ENCODE measurements around the gene OTUD1. TPM values are rescaled to one million over a fixed set of nuclear protein-coding genes. Genes with fewer than 3 reads are reported as not detected.
"Not testable (repeated sequence)": the region's sequence is repeated elsewhere in the genome, so short reads cannot be mapped to it uniquely, and the experiment has no call there.

The OTUD1 gene
- polyA plus RNA-seq (ENCODE audit: insufficient read length in 4 of 4) = 10 to 100 TPM; 24.3 to 34.5 (median 30.2) TPM

DNA sequence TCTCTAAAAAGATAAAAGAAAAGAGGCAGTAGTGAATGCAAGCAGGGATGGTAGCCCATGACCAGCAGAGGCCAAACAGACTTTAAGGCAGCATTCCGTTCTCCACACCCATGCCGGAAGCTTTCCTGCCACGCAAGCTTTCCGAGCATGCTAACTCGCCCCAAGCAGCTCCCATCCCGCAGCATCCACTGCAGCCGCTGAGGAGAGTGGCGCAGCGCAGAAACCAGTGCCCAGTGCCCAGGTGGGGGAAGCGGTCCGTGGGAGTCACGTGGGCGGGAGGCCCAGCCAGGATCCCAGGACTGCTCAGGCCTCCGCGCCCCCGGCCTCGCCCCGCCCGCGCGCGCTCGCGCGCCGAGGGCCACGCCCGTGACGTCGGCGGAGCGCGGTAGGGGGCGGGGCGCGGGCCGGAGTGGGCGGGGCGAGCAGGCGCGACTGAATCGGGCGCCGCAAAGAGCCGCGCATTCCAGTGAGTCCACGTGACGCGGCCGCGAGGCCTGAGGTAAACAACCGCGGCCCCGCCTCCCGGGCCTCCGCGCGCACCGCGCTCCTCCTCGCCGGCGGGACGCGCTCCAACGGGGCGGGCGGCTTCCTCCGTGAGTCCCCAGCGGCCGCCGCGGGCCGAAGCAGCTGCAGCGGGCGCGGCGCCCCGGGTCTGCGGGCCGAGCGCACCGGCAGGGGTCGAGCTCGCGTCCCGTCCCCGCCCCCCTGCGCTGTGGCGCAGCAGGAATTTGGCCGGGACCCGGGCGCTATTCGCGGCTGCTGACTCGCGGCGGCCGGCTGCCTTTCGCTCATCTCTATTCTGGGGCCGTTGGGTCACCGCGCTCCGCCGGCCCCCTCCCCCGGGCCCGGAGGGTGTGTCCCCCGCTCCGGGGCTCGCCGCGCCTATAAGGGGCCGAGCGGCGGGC is at the start of gene OTUD1:
Gene OTUD1 (plus strand): TSS at position 529 of the 905 bp plus-strand sequence. CDS start 383 bp downstream, outside the sequence.
- DNase-seq (ENCODE audit: low read depth in 4 of 4, low spot score in 3 of 4) = peak; percentile 83 to 90 (median 87)

- DNase-seq (ENCODE audit: low read depth in 4 of 4, low spot score in 3 of 4) = not testable (repeated sequence)
Measured at GRCh38 chr10:23390408-23390807, 48.5 kb upstream of the OTUD1 start.

DNA sequence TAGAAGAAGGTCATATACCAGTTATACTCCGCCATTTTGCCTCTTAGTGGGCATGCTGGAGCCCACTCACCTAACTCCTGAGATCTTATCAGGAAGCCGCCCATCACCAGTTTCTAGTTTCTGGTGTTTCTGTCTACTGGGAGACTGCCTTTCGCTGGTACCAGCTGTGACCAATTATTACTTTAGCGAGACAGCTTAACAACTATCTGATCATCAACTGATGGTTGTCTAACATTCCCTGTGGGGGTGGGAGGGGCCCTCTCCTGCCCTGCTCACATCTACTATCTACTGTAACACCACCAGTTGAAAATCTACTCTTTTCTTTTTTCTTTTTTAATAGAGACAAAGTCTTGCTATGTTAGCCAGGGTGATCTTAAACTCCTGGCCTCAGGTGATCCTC is 48.1 kb upstream of the OTUD1 start:
- no peak for DNase-seq (ENCODE audit: low read depth in 4 of 4, low spot score in 3 of 4)

DNA sequence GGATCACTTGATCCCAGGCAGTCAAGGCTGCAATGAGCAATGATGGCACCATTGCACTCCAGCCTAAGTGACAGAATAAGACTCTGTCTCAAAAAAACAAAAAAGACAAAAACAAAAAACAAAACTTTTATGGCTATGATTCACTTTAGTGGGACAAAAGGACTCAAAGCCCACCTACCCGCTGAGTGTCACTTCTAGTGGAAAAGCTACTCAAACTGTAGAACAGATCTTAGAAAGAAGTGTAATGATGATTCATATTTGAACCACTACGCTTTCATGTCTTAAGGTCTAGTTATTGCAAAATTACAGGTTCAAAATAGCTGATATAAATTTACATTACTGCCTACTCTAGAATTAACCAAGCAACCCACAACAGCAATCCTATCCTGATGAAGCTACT is 47.1 kb upstream of the OTUD1 start:
- DNase-seq (ENCODE audit: low read depth in 4 of 4, low spot score in 3 of 4) = no peak

DNA sequence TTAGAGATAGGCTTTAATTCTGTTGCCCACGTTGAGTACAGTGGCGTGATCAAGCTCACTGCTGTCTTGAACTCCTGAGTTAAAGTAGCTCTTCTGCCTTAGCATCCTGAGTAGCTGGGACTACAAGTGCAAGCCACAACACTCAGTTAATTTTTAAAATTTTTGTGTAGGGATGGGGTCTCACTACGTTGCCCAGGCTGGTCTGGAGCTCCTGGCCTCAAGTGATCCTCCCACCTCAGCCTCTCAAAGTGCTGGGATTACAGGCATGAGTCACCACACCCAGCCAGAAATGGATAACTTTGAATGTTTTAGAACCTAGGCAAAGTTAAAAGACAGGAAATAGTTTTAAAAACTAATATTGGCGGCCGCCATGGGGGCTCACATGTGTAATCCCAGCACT is 43.9 kb upstream of the OTUD1 start:
- DNase-seq (ENCODE audit: low read depth in 4 of 4, low spot score in 3 of 4) = no peak

DNA sequence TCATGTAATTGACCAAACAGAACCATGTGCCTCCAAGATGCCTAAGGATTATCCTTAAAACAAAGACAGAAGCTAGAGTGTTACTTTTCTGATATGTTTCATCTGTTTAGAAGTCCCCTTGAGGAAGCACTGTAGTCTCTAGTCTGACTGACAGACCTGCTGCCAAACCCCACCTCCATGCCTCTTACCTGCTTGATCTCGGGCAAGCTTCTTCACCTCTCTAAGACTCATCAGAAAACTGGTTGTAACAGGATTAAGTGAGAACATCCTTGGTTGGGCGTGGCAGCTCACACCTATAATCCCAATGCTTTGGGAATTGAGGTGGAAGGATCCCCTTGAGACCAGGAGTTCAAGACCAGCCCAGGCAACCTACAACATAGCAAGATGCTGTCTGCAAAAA is 42.2 kb upstream of the OTUD1 start:
- no peak for DNase-seq (ENCODE audit: low read depth in 4 of 4, low spot score in 3 of 4)

GRCh38 chr10:23399701-23400144 is 39.2 kb upstream of the OTUD1 start:
- no peak for DNase-seq (ENCODE audit: low read depth in 4 of 4, low spot score in 3 of 4)

- DNase-seq (ENCODE audit: low read depth in 4 of 4, low spot score in 3 of 4) = no peak
Measured at GRCh38 chr10:23402856-23403255, 36.0 kb upstream of the OTUD1 start.

- no peak for DNase-seq (ENCODE audit: low read depth in 4 of 4, low spot score in 3 of 4)
Measured at GRCh38 chr10:23403278-23403677, 35.6 kb upstream of the OTUD1 start.

- no peak for DNase-seq (ENCODE audit: low read depth in 4 of 4, low spot score in 3 of 4)
Measured at GRCh38 chr10:23403719-23404118, 35.2 kb upstream of the OTUD1 start.

GRCh38 chr10:23404461-23404980 is 34.4 kb upstream of the OTUD1 start:
- no peak for DNase-seq (ENCODE audit: low read depth in 4 of 4, low spot score in 3 of 4)

- no peak for DNase-seq (ENCODE audit: low read depth in 4 of 4, low spot score in 3 of 4)
Measured at GRCh38 chr10:23405540-23405939, 33.3 kb upstream of the OTUD1 start.

GRCh38 chr10:23406409-23406808 is 32.5 kb upstream of the OTUD1 start:
- no peak for DNase-seq (ENCODE audit: low read depth in 4 of 4, low spot score in 3 of 4)

DNA sequence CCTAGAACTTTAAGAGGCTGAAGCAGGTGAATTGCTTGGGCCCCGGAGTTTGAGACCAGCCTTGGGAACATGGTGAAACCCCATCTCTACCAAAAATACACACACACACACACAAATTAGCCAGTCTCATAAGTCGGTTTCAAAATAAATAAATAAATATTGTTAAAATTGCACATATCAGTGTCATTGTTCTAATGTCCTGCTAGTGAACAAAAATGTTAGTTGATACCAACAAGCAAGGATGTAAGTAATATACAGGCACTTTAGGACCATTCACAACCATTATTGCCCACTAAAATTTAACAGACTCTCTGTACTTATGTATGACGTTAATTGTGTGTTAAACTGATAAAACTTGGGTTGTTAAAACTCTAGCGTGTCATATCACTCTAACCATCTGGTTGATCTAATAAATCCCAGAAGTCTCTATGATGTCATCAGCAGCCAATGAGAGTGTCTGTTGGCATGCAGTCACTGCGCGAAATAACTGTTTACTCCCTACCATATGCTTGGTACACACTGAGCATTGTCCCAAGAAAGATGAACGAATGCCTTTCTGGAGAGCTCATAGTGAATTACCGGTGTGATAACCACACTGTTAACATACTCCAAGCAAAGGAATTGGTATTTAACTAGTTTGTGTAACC is 30.4 kb upstream of the OTUD1 start:
- DNase-seq (ENCODE audit: low read depth in 4 of 4, low spot score in 3 of 4) = no peak

GRCh38 chr10:23412223-23412622 is 26.7 kb upstream of the OTUD1 start:
- no peak for DNase-seq (ENCODE audit: low read depth in 4 of 4, low spot score in 3 of 4)

- DNase-seq (ENCODE audit: low read depth in 4 of 4, low spot score in 3 of 4) = no peak
Measured at GRCh38 chr10:23413629-23414089, 25.2 kb upstream of the OTUD1 start.

DNA sequence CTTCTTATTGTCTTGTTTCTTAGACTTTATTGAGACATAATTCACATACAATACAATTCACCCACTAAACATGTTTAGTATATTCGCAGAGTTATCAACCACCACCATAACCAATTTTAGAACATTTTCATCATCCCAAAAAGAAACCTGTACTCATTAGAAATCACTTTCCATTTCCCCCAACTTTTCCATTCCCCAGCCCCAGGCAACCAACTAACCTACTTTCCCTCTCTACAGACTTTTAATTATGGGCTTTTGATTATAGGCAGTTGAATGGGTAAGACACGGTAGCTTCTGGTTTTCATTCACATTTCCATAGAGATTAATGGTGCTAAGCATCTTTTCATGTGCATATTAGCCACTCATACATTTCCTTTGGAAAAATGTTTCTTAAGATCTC is 24.2 kb upstream of the OTUD1 start:
- DNase-seq (ENCODE audit: low read depth in 4 of 4, low spot score in 3 of 4) = no peak

GRCh38 chr10:23417254-23417653 is 21.6 kb upstream of the OTUD1 start:
- peak in 1 of 4 donors; percentile 25 for DNase-seq (ENCODE audit: low read depth in 4 of 4, low spot score in 3 of 4)

GRCh38 chr10:23418051-23418681 is 20.7 kb upstream of the OTUD1 start:
- DNase-seq (ENCODE audit: low read depth in 4 of 4, low spot score in 3 of 4) = no peak

DNA sequence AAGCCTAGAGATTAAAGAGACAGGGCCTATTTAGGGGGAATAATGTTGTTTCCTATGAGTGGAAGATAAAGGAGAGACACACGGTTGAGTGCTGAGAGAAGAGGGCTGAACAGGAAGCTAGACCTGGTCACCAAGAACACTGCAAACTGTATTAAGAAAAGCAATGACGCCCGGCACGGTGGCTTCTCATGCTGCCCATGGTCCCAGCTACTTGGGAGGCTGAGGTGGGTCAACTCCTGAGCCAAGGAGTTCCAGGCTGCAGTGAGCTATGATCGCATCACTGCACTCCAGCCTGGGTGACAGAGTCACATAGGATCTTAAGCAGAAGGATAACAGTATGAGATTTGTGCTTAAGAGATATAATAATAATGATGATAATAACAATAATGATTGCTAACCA is 19.7 kb upstream of the OTUD1 start:
- DNase-seq (ENCODE audit: low read depth in 4 of 4, low spot score in 3 of 4) = no peak
